Measurements from ENCODE around the gene ACBD4.

Gene ACBD4

DNA sequence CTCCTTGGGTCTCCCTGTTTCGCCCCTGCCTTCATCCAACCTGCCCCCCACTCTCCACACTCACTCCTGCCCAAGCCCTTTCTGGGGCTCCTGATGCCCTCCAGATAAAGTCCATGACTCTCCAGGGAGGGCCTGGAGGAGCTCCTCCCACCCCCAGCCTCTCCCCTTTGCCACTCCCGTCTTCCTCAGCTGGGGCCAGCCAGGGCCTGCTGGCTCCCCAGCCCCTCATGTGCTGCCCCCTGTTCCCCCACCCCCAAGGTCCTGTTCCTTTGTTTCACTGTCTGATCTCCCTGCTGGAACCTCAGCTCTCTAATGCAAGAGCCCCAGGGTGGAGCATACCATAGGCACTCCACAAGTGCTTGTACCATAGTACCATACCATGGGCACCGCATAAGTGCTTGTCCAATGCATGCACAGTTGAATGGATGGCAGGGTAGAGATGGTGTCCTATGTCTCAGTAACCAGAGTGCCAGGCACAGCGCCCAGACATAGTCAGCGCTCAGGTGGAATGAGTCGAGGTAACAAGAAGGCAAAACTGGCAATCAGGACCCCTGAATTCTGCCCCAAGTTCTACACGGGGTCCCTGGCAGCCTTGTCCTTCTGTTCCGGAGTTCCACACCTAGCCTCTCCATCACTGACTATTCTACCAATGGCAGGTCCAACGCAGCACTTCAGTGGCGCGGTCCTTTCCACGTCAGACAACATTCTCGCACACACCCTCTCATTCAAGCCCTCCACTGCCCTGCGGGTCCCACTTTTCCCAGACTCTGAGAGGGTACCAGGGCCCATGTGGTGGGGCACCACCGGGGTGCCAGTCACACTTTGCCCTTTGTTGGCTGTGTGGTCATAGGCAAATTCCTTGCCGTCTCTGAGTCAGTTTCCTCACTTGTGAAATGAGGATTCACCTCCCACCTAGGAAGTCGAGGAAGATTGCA is 4.5 kb upstream of the ACBD4 start:
- Histone ChIP-seq H3K4me2 (ENCODE audit: low read length) (peak overlapping the region; percentile 98; the same call in 1 of the 2 replicates), H3K9me3 (ENCODE audit: control insufficient read depth, insufficient read depth, low read length) (no peaks in the 10 kb centered on the region), H3K79me2 (ENCODE audit: control insufficient read depth, low read length) (no peaks in the 10 kb centered on the region), H3K9me2 (replicated peaks; ENCODE audit: control insufficient read depth, low read length) (no peaks in the 10 kb centered on the region), H3K4me1 (ENCODE audit: control insufficient read depth, low read length) (peaks cover 16% of the 10 kb centered on the region), H3K36me3 (ENCODE audit: control insufficient read depth, low read length) (no peaks in the 10 kb centered on the region), H4K20me1 (ENCODE audit: control insufficient read depth, insufficient read depth, low read depth, low read length) (0 out of 2 replicates have a peak, but pooled peaks cover 4% of the 10 kb centered on the region), H3K27ac (ENCODE audit: low read depth, low read length) (no peak overlapping the region), H3K27me3 (ENCODE audit: control insufficient read depth, low read length) (peaks cover 16% of the 10 kb centered on the region), H3K4me3 (ENCODE audit: low read length) (no peak overlapping the region), H3F3A (ENCODE audit: control insufficient read depth, insufficient read depth) (peaks cover 4% of the 10 kb centered on the region; the same call in 1 of the 2 replicates)
- TF ChIP-seq EZH2phosphoT487 (IDR thresholded peaks at IDR 0.05; ENCODE audit: borderline replicate concordance, low read length) (no peak), CTCF (IDR thresholded peaks at IDR 0.05; ENCODE audit: low read depth, low read length, poor library complexity, severe bottlenecking) (no peak)

DNA sequence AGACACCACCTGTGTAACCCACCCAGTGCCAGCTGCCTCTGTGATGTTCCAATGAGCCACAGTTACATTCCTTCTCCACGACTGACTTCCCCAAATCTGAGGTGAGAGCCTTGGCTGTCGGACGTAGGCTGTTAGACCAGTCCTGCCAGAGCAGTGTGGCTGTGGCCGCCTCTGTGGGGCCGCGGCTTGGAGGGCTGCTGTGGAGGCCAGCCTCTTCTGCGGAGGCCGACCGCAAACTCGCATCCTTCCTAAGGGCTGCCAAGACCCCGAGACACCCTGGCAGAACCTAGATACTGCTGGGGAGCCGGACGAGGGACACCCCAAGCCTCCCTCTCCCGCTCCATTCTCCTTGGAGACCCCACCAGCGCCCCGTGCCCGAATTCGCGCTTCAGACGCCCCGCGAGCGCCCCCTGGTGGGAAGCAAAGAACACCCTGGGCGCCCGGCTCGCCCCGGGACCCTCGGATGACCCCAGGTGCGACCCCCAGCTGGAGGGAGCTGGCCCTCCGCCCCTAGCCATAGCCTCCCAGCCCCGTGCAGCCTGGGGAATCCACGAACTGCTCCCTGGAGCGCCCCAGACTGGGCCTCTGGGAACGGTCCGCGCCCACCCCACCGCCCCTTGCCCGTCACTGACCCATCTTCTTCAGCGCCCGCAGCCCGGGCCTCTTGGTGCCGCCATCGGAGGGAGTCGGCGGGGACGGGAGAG is 3.7 kb upstream of the ACBD4 start:
- H4K20me1 ChIP-seq (ENCODE audit: control insufficient read depth, insufficient read depth, low read depth, low read length), result 0 out of 2 replicates have a peak, but pooled peaks cover 4% of the 10 kb centered on the region
- H3K4me1 ChIP-seq (ENCODE audit: control insufficient read depth, low read length), result peaks cover 22% of the 10 kb centered on the region
- H3K27me3 ChIP-seq (ENCODE audit: control insufficient read depth, low read length), result peaks cover 16% of the 10 kb centered on the region
- peaks cover 4% of the 10 kb centered on the region; the same call in 1 of the 2 replicates for H3F3A ChIP-seq (ENCODE audit: control insufficient read depth, insufficient read depth)
- H3K27ac ChIP-seq (ENCODE audit: low read depth, low read length), result no peak overlapping the region
- H3K4me2 ChIP-seq (ENCODE audit: low read length), result peak overlapping the region; percentile 98
- TF ChIP-seq CTCF (IDR thresholded peaks at IDR 0.05; ENCODE audit: low read depth, low read length, poor library complexity, severe bottlenecking), result peak; percentile 99
- no peak for TF ChIP-seq EZH2phosphoT487 (IDR thresholded peaks at IDR 0.05; ENCODE audit: borderline replicate concordance, low read length)
- H3K9me3 ChIP-seq (ENCODE audit: control insufficient read depth, insufficient read depth, low read length), result no peaks in the 10 kb centered on the region
- H3K79me2 ChIP-seq (ENCODE audit: control insufficient read depth, low read length), result no peaks in the 10 kb centered on the region
- H3K36me3 ChIP-seq (ENCODE audit: control insufficient read depth, low read length), result no peaks in the 10 kb centered on the region
- peak overlapping the region; percentile 90 for H3K4me3 ChIP-seq (ENCODE audit: low read length)
- H3K9me2 ChIP-seq (replicated peaks; ENCODE audit: control insufficient read depth, low read length), result no peaks in the 10 kb centered on the region

GRCh38 chr17:45132320-45132571 is 3.2 kb upstream of the ACBD4 start, which contains the start of gene PLCD3:
Gene PLCD3 (minus strand): TSS chr17:45132515. CDS start chr17:45132410, 105 bp downstream.
- Histone ChIP-seq H3F3A (ENCODE audit: control insufficient read depth, insufficient read depth) (peaks cover 4% of the 10 kb centered on the region; the same call in 1 of the 2 replicates), H3K36me3 (ENCODE audit: control insufficient read depth, low read length) (no peaks in the 10 kb centered on the region), H3K79me2 (ENCODE audit: control insufficient read depth, low read length) (no peaks in the 10 kb centered on the region), H4K20me1 (ENCODE audit: control insufficient read depth, insufficient read depth, low read depth, low read length) (0 out of 2 replicates have a peak, but pooled peaks cover 4% of the 10 kb centered on the region), H3K27me3 (ENCODE audit: control insufficient read depth, low read length) (peaks cover 16% of the 10 kb centered on the region), H3K4me3 (ENCODE audit: low read length) (peak within 1 kb of the TSS; percentile 90), H3K27ac (ENCODE audit: low read depth, low read length) (no peak within 1 kb of the TSS), H3K9me2 (replicated peaks; ENCODE audit: control insufficient read depth, low read length) (no peaks in the 10 kb centered on the region), H3K9me3 (ENCODE audit: control insufficient read depth, insufficient read depth, low read length) (no peaks in the 10 kb centered on the region), H3K4me2 (ENCODE audit: low read length) (peak within 1 kb of the TSS; percentile 98), H3K4me1 (ENCODE audit: control insufficient read depth, low read length) (peaks cover 22% of the 10 kb centered on the region)
- TF ChIP-seq EZH2phosphoT487 (IDR thresholded peaks at IDR 0.05; ENCODE audit: borderline replicate concordance, low read length) (no peak), CTCF (IDR thresholded peaks at IDR 0.05; ENCODE audit: low read depth, low read length, poor library complexity, severe bottlenecking) (no peak)

Data from DOHH2 (cell line).